Measurements from ENCODE around the gene FHL2. TPM values are rescaled to one million over a fixed set of nuclear protein-coding genes. Genes with fewer than 3 reads are reported as not detected.

Gene FHL2
- total RNA-seq, 2 experiments from 2014 or later, result 0.41 to 0.42 TPM

DNA sequence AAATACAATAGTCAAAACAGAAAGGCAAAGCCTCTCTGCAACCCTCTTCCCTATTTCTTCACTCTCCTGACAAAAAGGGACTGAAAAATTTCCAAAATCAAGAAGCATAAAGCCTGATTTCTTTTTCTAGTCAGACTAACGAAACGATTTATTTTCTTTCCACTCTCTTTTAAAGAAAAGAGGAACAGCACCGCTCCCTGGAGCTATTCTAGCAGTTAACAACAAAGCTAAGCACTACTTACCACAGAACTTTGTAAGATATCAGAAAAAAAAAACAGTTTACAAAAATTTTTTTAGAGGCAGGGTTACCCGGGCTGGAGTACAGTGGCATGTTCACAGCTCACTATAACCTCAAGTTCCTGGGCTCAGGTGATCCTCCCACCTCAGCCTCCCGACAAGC, 14.4 kb upstream of the FHL2 start:
- POLR2A ChIA-PET, result no interaction called here

DNA sequence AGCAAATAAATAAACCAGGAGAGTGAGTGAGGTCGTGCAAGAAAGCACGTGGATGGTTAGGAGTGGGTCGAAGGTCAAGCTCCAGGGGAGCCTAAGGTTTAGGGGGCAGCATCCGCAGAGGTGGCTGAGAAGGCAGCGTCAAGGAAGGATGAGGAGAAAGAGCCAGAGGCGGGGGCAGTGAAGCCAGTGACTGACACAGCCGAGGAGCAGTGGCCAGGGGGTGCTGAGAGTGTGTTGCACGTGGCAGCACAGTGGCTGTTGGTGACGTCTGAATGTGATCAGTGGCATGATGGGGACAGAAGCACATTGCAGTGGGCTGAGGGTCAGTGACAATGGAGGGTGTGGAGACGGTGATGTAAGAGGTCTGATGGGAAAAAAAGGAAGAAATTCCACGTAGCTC, 13.7 kb upstream of the FHL2 start:
- TF ChIP-seq, protein P1, sequence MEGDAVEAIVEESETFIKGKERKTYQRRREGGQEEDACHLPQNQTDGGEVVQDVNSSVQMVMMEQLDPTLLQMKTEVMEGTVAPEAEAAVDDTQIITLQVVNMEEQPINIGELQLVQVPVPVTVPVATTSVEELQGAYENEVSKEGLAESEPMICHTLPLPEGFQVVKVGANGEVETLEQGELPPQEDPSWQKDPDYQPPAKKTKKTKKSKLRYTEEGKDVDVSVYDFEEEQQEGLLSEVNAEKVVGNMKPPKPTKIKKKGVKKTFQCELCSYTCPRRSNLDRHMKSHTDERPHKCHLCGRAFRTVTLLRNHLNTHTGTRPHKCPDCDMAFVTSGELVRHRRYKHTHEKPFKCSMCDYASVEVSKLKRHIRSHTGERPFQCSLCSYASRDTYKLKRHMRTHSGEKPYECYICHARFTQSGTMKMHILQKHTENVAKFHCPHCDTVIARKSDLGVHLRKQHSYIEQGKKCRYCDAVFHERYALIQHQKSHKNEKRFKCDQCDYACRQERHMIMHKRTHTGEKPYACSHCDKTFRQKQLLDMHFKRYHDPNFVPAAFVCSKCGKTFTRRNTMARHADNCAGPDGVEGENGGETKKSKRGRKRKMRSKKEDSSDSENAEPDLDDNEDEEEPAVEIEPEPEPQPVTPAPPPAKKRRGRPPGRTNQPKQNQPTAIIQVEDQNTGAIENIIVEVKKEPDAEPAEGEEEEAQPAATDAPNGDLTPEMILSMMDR (IDR thresholded peaks at IDR 0.05), result no peak
- CTCF ChIA-PET, result no interaction called here

More for the DNA sequence above, 14.4 kb upstream of the FHL2 start:
- H3K36me3 ChIP-seq (ENCODE audit: insufficient read depth, low read length), result no peaks in the 10 kb centered on the region
- H3K9me3 Mint-ChIP-seq, result no peaks in the 10 kb centered on the region
- peaks cover 0 to 14% of the 10 kb centered on the region in 2 experiments for H3K27me3 ChIP-seq (ENCODE audit: control insufficient read depth in 1 of 2, insufficient read depth in 2 of 2, low read length in 2 of 2)
- no peaks in the 10 kb centered on the region for H3K9me3 ChIP-seq (ENCODE audit: control insufficient read depth in 1 of 2, insufficient read depth in 1 of 2, low read length in 2 of 2)
- TF ChIP-seq, protein P1 (IDR thresholded peaks at IDR 0.05), result no peak
- H3K4me3 Mint-ChIP-seq, result no peak overlapping the region
- peaks cover 21% of the 10 kb centered on the region for H3K4me1 Mint-ChIP-seq (ENCODE audit: low read depth)
- CTCF ChIA-PET, result no interaction called here
- intact Hi-C loops (cut with DNase I, micrococcal nuclease), result no loop called here
- no peak for DNase-seq
- no peaks in the 10 kb centered on the region for H3K36me3 Mint-ChIP-seq (ENCODE audit: low read depth)
- H3K4me1 ChIP-seq (ENCODE audit: insufficient read depth, low read length), result no peaks in the 10 kb centered on the region
- no peak for ATAC-seq (ENCODE audit: poor library complexity)
- H3K27me3 Mint-ChIP-seq, result peaks cover 34% of the 10 kb centered on the region
- no peak overlapping the region for H3K4me3 ChIP-seq (ENCODE audit: low read length)
- H3K27ac Mint-ChIP-seq, result no peak overlapping the region
- H3K27ac ChIP-seq (ENCODE audit: low read depth in 1 of 2, low read length in 2 of 2), result no peak overlapping the region

DNA sequence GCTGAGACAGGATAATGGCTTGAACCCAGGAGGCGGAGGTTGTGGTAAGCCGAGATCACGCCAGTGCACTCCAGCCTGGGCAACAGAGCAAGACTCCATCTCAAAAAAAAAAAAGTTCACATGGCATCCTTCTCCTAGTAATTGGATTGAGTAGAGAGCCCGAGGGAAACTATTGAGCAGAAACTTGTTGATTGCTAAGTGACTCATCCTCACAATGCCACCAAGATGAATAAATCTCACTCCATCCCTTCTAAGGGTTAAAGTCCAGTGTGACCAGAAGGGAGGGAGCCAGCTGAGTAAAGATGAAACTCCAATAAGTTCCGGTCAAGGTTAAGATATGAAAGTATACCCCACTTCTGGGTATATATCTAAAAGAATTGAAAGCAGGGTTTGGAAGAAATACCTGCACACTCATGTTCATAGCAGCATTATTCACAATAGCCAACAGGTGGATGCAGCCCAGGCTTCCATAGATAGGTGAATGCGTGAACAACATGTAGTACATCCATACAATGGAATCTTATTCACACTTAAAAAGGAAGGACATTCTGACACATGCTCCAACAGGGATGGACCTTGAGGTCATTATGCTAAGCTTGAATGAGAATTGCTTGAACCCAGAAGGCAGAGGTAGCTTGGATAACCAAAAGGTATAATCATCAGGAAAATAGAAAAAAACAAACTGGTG, 13.0 kb upstream of the FHL2 start:
- H3K4me1 ChIP-seq (ENCODE audit: insufficient read depth, low read length), result no peaks in the 10 kb centered on the region
- ChIA-PET CTCF (no interaction called here), POLR2A (no interaction called here)
- Mint-ChIP-seq H3K27me3 (peaks cover 36% of the 10 kb centered on the region), H3K9me3 (no peaks in the 10 kb centered on the region), H3K27ac (no peak overlapping the region), H3K4me3 (no peak overlapping the region), H3K4me1 (ENCODE audit: low read depth) (peaks cover 19% of the 10 kb centered on the region), H3K36me3 (ENCODE audit: low read depth) (no peaks in the 10 kb centered on the region)
- intact Hi-C loops (cut with DNase I, micrococcal nuclease), result no loop called here
- H3K27ac ChIP-seq (ENCODE audit: low read depth in 1 of 2, low read length in 2 of 2), result no peak overlapping the region
- H3K9me3 ChIP-seq (ENCODE audit: control insufficient read depth in 1 of 2, insufficient read depth in 1 of 2, low read length in 2 of 2), result no peaks in the 10 kb centered on the region
- TF ChIP-seq, protein P1 (IDR thresholded peaks at IDR 0.05), result no peak
- DNase-seq, result no peak
- no peak overlapping the region for H3K4me3 ChIP-seq (ENCODE audit: low read length)
- no peak for ATAC-seq (ENCODE audit: poor library complexity)
- H3K36me3 ChIP-seq (ENCODE audit: insufficient read depth, low read length), result no peaks in the 10 kb centered on the region
- H3K27me3 ChIP-seq (ENCODE audit: control insufficient read depth in 1 of 2, insufficient read depth in 2 of 2, low read length in 2 of 2), result peaks cover 0 to 14% of the 10 kb centered on the region in 2 experiments

More for the DNA sequence above, 13.7 kb upstream of the FHL2 start:
- H3K27me3 ChIP-seq (ENCODE audit: control insufficient read depth in 1 of 2, insufficient read depth in 2 of 2, low read length in 2 of 2), result peaks cover 0 to 14% of the 10 kb centered on the region in 2 experiments
- DNase-seq (no peak), ATAC-seq (ENCODE audit: poor library complexity) (no peak)
- no peaks in the 10 kb centered on the region for H3K36me3 Mint-ChIP-seq (ENCODE audit: low read depth)
- intact Hi-C loops (cut with DNase I, micrococcal nuclease), result no loop called here
- H3K9me3 ChIP-seq (ENCODE audit: control insufficient read depth in 1 of 2, insufficient read depth in 1 of 2, low read length in 2 of 2), result no peaks in the 10 kb centered on the region
- H3K4me1 Mint-ChIP-seq (ENCODE audit: low read depth), result peaks cover 21% of the 10 kb centered on the region
- H3K27ac ChIP-seq (ENCODE audit: low read depth in 1 of 2, low read length in 2 of 2), result no peak overlapping the region
- POLR2A ChIA-PET, result no interaction called here
- H3K4me3 Mint-ChIP-seq, result no peak overlapping the region
- no peak overlapping the region for H3K27ac Mint-ChIP-seq
- H3K36me3 ChIP-seq (ENCODE audit: insufficient read depth, low read length), result no peaks in the 10 kb centered on the region
- H3K27me3 Mint-ChIP-seq, result peaks cover 36% of the 10 kb centered on the region
- no peak overlapping the region for H3K4me3 ChIP-seq (ENCODE audit: low read length)
- H3K9me3 Mint-ChIP-seq, result no peaks in the 10 kb centered on the region
- H3K4me1 ChIP-seq (ENCODE audit: insufficient read depth, low read length), result no peaks in the 10 kb centered on the region
